HG03439 (cell line): ENCODE data around the gene COL8A2.

Experiments used
- ATAC-seq: cut with Tn5 transposase; IDR thresholded peaks from one replicate; pipeline ENCODE4 v1.9.1; 2021; ENCODE audit warnings: mild to moderate bottlenecking, moderate library complexity; ENCODE audit not compliant: unreplicated experiment

The COL8A2 gene

GRCh38 chr1:36157973-36158826 is 33.2 kb upstream of the COL8A2 start:
- no peak for ATAC-seq

GRCh38 chr1:36157115-36157903 is 32.3 kb upstream of the COL8A2 start:
- no peak for ATAC-seq

DNA sequence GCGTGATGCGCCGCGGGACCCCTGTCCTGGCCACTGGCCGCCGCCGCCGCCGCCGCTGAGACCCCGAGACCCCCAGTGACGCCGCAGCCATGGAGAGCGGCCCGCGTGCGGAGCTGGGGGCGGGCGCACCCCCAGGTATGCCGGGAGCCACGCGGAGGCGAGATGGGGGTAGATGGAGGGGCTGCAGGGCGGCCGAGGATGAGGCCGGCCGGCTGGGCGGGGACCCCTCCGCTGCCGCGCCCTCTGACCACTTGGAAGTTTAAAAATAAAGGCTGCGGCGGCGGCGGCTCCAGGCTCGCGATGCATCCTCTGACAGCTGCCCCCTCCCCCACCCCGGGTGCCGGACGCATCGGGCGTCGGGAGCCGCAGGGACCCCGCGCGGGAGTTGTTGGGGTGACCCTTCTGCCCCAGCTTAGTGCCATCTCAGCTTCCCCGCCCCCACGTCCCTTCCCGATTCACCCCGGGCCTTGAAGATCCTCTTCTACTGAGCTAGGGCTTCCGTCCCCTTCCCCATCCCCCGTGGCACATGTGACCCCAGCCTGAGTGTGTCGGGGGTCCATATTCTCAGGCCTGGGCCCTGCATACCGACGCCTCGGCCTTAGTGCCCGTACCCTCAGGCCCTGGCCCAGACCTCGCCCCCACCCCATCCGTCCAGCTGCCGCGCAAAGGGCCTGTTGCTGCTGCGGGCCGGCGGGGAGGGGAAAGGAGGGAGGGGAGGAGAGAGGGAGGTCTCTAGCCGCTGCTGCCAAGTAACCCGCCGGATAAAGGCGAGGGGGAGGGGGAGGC is 31.5 kb upstream of the COL8A2 start:
- peak; percentile 10 for ATAC-seq

DNA sequence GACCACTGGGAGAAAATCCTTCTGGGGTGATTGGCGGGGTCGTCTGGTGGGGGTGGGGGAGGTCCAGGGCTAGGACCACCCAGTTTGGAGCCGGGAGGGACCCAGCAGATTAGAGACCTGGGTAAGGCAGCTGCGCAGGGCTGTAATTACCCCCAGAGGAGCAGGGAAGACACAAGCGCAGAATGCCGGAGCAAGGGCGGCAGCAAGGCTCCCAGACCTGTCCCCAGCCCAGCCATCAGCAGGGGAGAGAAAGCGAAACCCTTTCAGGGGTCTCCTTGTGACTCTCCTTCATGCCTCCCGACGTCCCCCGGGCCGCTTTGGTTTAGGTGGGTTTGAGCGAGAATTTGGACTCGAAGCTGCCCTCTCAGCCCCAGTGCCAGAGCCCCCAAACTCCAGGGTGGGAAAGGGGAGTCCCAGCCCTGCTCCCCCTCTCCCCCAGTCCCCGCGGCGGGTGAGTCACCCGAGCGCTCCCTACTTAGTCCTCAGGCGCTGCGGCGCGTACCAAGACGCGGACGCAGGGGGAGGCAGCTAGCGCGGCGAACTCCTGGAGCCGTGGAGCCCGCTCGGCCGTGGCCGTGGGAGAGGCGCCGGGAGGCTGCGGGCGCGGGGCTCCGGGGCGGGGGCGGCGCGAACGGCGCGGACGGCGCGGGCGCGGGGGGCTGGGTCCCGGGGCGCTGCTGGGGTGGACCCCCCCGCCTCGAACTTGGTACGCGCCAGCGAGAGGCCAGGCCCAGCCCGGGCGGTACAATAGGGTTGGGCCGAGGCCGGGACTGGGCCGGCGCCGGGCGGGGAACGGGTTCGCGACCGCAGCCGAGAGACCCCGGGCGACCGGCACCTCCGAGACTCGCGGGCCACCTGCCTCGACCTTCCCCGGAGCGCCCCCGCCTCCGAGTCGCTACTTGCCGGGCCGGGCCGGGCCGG is 30.6 kb upstream of the COL8A2 start, which contains the start of gene MAP7D1:
Gene MAP7D1 (plus strand): TSS at position 753 of the 921 bp plus-strand sequence. CDS start 258 bp downstream, outside the sequence.
- ATAC-seq: peak; percentile 64

DNA sequence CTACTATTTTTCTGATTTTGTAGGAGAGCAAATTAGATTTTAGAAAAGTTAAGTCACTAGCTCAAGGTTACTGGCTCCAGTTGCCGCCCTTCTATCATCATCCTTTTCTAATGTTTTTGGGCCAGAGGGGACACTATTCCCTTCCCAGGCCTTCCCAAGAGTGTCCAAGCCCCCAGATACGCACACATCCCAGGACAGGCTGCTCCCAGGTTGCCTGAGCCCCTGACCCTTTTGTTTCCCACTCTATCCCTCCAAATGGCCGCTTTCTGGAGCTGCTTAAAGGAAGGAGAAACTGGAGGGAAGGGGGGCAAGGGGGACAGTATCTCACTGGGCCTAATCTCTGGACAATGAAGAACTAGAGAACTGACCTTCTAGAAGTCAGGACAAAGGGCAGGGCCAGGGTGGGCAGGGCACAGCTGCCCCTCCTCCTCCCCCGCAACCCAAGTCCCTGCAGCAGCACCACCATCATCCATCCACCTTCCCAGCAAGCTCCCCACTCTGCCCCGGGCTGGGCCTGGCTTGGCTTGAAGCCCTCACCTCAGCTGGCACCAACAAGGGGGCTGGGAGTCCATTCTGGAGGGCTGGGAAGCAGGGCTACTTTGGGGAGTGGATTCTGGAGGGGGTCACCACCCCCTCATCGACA is 29.9 kb upstream of the COL8A2 start:
- no peak for ATAC-seq

GRCh38 chr1:36154335-36154734 is 29.3 kb upstream of the COL8A2 start:
- no peak for ATAC-seq

GRCh38 chr1:36153476-36153875 is 28.5 kb upstream of the COL8A2 start:
- no peak for ATAC-seq

DNA sequence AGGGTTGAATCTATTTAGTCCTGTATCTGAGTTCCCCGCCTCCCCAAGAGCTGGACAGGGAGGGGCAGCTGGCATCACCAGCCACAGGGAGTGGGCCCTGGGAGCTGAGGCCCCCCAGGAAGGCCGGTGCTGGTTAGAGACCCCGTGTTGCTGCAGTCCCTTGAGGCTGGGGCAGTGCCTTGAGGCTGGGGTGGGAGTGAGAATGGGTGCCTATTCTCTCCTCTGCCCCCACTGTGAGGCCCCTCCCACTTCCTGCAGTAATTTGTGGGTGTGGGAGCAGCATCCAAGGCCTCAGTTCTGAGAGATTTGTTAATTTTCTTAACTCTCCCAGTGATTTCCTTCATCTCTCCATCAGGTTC is 26.8 kb upstream of the COL8A2 start:
- ATAC-seq: no peak

DNA sequence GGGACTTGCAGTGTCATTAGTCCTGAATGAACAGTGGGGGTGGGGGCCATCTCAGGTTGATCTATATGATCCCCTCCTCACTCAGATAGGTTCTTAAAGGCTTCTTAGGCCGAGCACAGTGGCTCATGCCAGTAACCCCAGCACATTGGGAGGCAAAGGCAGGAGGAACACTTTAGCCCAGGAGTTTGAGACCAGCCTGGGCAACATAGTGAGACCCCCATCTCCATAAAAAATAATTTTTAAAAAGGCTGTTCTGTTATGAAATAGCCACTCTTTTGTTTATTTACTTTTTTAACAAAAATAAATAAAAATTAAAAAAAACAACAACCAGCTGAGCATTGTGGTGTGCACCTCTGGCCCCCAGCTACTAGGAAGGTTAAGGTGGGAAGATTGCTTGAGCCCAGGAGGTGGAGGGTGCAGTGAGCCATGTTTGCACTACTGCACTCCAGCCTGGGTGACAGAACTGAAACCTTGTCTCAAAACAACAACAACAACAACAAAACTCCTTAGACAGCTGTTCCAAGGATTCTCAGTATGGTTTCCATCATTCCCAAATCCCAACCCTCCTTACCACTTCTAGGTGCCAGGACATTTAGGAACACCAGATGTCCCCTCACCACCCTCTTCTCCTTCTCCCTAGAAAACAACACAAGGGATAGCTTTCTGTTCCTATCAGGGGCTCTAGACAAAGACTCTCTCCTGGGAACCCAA is 26.3 kb upstream of the COL8A2 start:
- no peak for ATAC-seq

- peak; percentile 40 for ATAC-seq
Measured at GRCh38 chr1:36150296-36151133, 25.5 kb upstream of the COL8A2 start.

- peak; percentile 0 for ATAC-seq
Measured at GRCh38 chr1:36149973-36150295, 24.9 kb upstream of the COL8A2 start.

- ATAC-seq: peak; percentile 90
Measured at GRCh38 chr1:36149237-36149972, 24.4 kb upstream of the COL8A2 start, which contains the start of gene TRAPPC3. Gene TRAPPC3, minus strand, starts transcription at chr1:36149486. Its CDS starts 108 bp downstream, at chr1:36149378.

GRCh38 chr1:36148821-36149236 is 23.8 kb upstream of the COL8A2 start:
- no peak for ATAC-seq

DNA sequence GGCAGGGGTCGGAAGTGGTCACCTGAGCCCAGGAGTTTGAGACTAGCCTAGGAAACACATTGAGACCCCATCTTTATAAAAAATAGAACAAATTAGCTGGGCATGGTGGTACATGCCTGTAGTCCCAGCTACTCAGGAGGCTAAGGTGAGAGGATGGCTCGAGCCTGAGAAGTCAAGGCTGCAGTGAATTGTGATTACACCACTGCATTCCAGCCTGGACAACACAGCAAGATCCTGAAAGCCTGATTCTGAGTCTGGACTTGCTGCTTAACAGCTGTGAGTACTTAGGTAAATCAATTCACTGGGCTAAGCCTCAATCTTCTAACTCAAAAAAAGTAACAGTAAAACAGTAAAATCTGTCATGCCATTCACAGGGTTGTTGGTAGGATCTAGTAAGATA is 19.4 kb upstream of the COL8A2 start:
- no peak for ATAC-seq

GRCh38 chr1:36143424-36143823 is 18.4 kb upstream of the COL8A2 start:
- ATAC-seq: no peak

GRCh38 chr1:36142121-36142520 is 17.1 kb upstream of the COL8A2 start:
- ATAC-seq: no peak

- no peak for ATAC-seq
Measured at GRCh38 chr1:36139521-36139920, 14.5 kb upstream of the COL8A2 start.
